ENCODE results near the gene TP53RK.

Gene TP53RK

GRCh38 chr20:46646122-46646521, 43.1 kb downstream of the TP53RK start:
- DNase-seq: no peak
- Histone ChIP-seq H4K20me1 (ENCODE audit: insufficient read depth, low read length) (no peaks in the 10 kb centered on the region), H3K27ac (ENCODE audit: low read length) (no peak overlapping the region), H3K9me3 (replicated peaks; ENCODE audit: insufficient read depth, low read length) (no peaks in the 10 kb centered on the region), H3K4me1 (ENCODE audit: low read length) (no peaks in the 10 kb centered on the region), H3K79me2 (ENCODE audit: low read length) (no peaks in the 10 kb centered on the region), H3K9ac (ENCODE audit: low read length) (no peak overlapping the region), H3K4me2 (ENCODE audit: low read depth, low read length) (no peak overlapping the region), H3K36me3 (replicated peaks; ENCODE audit: insufficient read depth, low read length) (no peaks in the 10 kb centered on the region), H3K27me3 (replicated peaks; ENCODE audit: insufficient read depth, low read length) (no peaks in the 10 kb centered on the region), H2AFZ (ENCODE audit: low read length) (no peak overlapping the region), H3K4me3 (ENCODE audit: low read length) (no peak overlapping the region), H3K9me2 (replicated peaks; ENCODE audit: insufficient read depth, low read length) (no peaks in the 10 kb centered on the region), H3F3A (ENCODE audit: insufficient read depth, low read length) (no peaks in the 10 kb centered on the region)
- TF ChIP-seq EZH2 (optimal IDR thresholded peaks at IDR 0.05; ENCODE audit: low read depth, low read length) (no peak), CTCF (IDR thresholded peaks at IDR 0.05; ENCODE audit: low read length) (no peak), EZH2phosphoT487 (IDR thresholded peaks at IDR 0.05; ENCODE audit: low read length) (no peak)

- Histone ChIP-seq H3F3A (ENCODE audit: insufficient read depth, low read length) (no peaks in the 10 kb centered on the region), H3K4me3 (ENCODE audit: low read length) (no peak overlapping the region), H3K9me2 (replicated peaks; ENCODE audit: insufficient read depth, low read length) (no peaks in the 10 kb centered on the region), H3K79me2 (ENCODE audit: low read length) (no peaks in the 10 kb centered on the region), H2AFZ (ENCODE audit: low read length) (no peak overlapping the region), H4K20me1 (ENCODE audit: insufficient read depth, low read length) (no peaks in the 10 kb centered on the region), H3K36me3 (replicated peaks; ENCODE audit: insufficient read depth, low read length) (no peaks in the 10 kb centered on the region), H3K9ac (ENCODE audit: low read length) (no peak overlapping the region), H3K9me3 (replicated peaks; ENCODE audit: insufficient read depth, low read length) (no peaks in the 10 kb centered on the region), H3K4me2 (ENCODE audit: low read depth, low read length) (no peak overlapping the region), H3K27me3 (replicated peaks; ENCODE audit: insufficient read depth, low read length) (no peaks in the 10 kb centered on the region), H3K27ac (ENCODE audit: low read length) (no peak overlapping the region), H3K4me1 (ENCODE audit: low read length) (no peaks in the 10 kb centered on the region)
- TF ChIP-seq EZH2phosphoT487 (IDR thresholded peaks at IDR 0.05; ENCODE audit: low read length) (no peak), CTCF (IDR thresholded peaks at IDR 0.05; ENCODE audit: low read length) (no peak), EZH2 (optimal IDR thresholded peaks at IDR 0.05; ENCODE audit: low read depth, low read length) (no peak)
- no peak for DNase-seq
These were observed 44.5 kb downstream of the TP53RK start for GRCh38 chr20:46644733-46645132.

- Histone ChIP-seq H3K9me3 (replicated peaks; ENCODE audit: insufficient read depth, low read length) (no peaks in the 10 kb centered on the region), H3K4me2 (ENCODE audit: low read depth, low read length) (no peak overlapping the region), H2AFZ (ENCODE audit: low read length) (no peak overlapping the region), H3K4me3 (ENCODE audit: low read length) (no peak overlapping the region), H3F3A (ENCODE audit: insufficient read depth, low read length) (no peaks in the 10 kb centered on the region), H3K27ac (ENCODE audit: low read length) (no peak overlapping the region), H3K27me3 (replicated peaks; ENCODE audit: insufficient read depth, low read length) (no peaks in the 10 kb centered on the region), H3K9ac (ENCODE audit: low read length) (no peak overlapping the region), H3K4me1 (ENCODE audit: low read length) (no peaks in the 10 kb centered on the region), H4K20me1 (ENCODE audit: insufficient read depth, low read length) (no peaks in the 10 kb centered on the region), H3K36me3 (replicated peaks; ENCODE audit: insufficient read depth, low read length) (no peaks in the 10 kb centered on the region), H3K79me2 (ENCODE audit: low read length) (no peaks in the 10 kb centered on the region), H3K9me2 (replicated peaks; ENCODE audit: insufficient read depth, low read length) (no peaks in the 10 kb centered on the region)
- no peak for DNase-seq
- TF ChIP-seq CTCF (IDR thresholded peaks at IDR 0.05; ENCODE audit: low read length) (no peak), EZH2 (optimal IDR thresholded peaks at IDR 0.05; ENCODE audit: low read depth, low read length) (no peak), EZH2phosphoT487 (IDR thresholded peaks at IDR 0.05; ENCODE audit: low read length) (no peak)
These were observed 45.1 kb downstream of the TP53RK start for GRCh38 chr20:46644160-46644559.
